LoVo (cell line): ENCODE measurements around the gene MAGEB5.
"Not testable (repeated sequence)": the region's sequence is repeated elsewhere in the genome, so short reads cannot be mapped to it uniquely, and the experiment has no call there.

Experiments used
- DNase-seq: peaks from one replicate; pipeline ENCODE4 v3.0.0-alpha.2; 2016; ENCODE audit warnings: low spot score

The MAGEB5 gene, protein sequence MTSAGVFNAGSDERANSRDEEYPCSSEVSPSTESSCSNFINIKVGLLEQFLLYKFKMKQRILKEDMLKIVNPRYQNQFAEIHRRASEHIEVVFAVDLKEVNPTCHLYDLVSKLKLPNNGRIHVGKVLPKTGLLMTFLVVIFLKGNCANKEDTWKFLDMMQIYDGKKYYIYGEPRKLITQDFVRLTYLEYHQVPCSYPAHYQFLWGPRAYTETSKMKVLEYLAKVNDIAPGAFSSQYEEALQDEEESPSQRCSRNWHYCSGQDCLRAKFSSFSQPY

DNA sequence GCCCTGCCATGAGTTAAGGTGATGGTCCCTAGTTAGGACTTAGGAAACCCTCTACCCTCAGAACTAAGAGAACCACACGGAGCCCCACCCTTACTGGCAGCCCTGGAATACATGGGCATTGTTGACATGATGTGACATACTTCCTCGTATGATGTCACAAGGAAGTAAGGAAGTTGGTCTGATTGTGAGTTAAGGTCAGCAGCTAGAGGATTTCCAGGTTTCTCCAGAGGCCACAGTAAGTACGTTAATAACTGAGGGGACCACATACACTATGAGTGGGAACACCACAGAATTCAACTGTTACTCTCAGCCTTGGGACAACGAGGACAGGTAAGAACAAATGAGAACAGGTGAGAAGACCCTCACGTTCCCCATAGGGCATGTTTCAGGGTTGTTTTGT, at the start of gene MAGEB5:
Gene MAGEB5, plus strand, starts transcription at position 301 of the 400 bp plus-strand sequence. CDS start 1,133 bp downstream, outside the sequence.
- no peak for DNase-seq

DNA sequence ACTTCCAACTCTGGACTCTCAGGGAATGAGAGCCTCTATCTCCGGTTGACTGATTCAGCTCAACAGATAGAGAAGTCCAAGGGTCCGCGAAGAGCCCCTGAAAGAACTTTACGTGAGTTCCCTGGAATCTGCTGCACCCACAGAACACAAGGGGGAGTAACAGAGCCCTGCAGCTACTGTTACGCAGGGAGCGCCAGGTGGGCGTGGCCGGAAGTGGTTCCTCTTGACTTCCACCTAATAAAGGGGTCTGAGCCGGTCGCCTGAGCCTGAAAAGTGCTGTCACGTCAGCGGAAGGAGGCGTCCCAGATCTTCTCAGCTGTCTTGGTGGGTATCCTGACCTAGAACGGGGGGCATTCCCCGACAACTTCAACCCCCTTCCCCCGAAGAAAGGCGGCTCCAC, 23.8 kb upstream of the MAGEB5 start, which contains the start of gene MAGEB6:
Gene MAGEB6, plus strand, starts transcription at position 237 of the 400 bp plus-strand sequence. CDS start 1,407 bp downstream, outside the sequence.
- no peak for DNase-seq

DNA sequence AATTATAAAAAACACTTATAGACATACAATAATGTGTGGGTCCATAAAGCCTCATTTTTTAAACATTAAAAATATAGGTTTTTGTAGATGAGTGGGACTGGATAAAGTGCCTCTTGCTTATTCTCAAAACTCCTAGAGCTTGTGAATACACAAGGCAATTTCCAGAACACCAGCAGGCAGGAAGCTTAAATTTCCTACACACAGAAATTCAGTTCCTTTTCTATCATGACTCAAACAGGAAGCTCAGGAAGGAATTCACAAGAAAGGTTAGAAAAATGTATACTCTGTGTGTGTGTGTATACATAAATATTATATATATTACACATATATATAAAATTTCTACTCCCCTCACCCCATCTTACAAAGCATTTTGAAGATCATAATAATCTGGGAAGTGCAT, 12.4 kb upstream of the MAGEB5 start:
- DNase-seq, result no peak

DNA sequence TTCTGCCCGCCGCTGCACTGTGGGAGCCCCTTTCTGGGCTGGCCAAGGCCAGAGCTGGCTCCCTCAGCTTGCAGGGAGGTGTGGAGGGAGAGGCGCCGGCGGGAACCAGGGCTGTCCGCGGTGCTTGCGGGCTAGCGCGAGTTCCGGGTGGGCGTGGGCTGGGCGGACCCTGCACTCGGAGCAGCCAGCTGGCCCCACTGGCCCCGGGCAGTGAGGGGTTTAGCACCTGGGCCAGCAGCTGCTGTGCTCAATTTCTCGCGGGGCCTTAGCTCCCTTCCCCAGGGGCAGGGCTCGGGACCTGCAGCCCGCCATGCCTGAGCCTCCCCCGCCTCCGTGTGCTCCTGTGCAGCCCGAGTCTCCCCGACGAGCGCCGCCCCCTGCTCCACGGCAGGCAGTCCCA, 11.3 kb upstream of the MAGEB5 start:
- DNase-seq, result not testable (repeated sequence)

DNA sequence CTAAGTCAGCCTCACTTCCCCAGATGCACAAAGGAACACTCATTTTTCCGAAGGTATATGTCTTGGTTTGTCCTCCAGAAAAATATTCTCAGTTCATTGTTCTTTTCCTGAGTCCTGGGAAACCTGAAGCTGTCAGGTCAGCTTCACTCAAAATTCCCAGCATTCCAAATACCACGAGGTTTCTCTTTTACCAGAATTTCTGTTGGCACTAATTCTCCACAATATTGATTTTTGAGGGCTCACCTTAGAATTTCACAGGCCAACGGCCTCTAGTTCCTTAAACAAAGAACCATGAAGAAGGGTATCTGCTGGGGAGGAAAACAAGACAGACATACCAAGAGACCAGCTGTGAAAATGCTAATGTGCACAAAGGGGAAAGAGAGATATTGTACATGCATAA, 8.0 kb upstream of the MAGEB5 start:
- DNase-seq, result no peak

DNA sequence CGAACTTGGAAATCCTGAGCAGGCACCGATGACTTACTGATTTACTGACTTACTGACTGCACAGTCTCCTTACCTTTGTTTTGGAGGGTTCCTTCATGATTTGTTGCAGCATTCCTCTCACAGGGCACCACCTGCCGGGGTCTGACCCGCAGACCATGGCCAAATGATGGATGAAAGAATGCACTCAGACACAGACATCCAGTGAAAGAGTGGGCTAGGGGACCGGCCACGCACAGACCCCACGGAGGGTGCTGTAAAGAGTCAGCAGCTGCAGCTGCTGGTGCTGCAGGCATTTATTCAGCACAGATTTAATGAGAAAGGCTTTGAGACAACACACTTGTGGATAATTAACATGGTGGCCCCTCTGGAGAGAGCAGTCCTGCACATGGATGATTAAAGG, 3.4 kb downstream of the MAGEB5 start:
- DNase-seq, result no peak

DNA sequence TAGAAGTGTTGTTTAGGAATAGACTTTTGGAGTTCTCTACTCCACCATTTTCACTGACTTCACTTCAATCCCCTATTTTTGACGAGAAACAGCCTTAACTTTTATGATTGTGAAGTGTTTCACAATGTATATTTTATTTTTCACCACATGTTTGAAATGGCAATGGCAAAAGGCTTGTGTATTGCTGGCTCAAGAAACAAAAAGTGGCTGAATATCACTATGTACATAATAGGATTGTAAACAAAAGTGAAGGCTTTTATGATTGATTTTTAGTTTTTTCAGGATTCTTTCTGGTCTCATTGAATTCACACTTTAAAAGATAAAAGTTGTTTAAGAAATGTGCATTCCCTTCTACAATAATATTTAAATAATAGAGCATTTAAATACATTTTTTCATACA, 18.2 kb downstream of the MAGEB5 start:
- no peak for DNase-seq

DNA sequence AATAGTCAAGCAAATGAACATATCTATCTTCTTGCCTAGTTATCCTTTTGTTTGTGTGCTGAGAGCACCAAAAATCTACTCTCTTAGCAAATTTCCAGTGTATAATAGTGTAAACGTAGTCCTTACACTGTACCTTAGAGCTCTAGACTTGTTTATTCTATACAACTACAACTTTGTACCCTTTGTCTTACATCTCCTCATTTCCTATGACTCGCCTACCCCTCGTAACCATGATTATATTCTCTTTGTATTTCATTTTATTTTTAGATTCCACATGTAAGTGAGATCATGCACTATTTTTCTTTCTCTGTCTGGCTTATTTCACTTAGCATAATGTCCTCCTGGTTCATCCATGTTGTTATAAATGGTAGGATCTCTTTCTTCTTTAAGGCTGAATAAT, 37.6 kb downstream of the MAGEB5 start:
- no peak for DNase-seq

DNA sequence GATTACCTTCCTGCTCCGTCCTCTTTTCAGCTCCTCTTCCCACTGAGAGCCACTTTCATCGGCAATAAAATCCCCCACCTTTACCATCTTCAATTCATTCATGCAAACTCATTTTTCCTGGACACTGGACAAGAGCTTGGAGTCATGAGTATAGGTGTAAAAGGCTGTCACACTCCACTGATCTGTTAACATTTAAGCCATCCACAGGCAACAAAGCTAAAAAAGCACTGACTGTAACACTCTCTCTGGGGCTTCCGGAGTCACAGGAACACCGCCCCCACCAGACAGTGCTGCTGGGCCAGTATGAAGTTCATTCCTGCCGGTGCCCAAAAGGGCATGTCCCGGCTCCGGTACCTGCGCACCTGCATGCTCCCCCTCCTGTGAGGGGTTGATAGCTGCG, 38.5 kb downstream of the MAGEB5 start:
- DNase-seq, result no peak

DNA sequence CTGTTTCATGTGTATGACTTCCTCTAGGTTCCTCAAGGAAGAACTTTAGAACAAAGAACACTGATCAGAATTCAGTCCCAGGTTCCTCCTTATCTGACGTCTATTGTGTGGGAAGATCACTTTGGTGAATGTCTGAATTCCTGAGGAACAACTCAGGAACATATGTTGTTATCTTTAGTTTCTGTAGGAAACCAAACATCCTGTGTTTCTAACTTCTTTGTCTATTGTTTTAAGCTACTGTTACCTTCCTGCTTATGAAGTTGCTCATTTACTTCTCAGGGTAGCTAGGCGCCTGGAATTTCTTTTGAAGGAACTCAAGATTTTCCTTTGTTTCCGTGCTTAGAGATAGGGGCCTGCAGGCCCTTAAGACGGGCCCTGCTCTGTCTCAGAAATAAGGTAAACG, 46.2 kb downstream of the MAGEB5 start:
- no peak for DNase-seq
